HEK293 (cell line): ENCODE data around the gene CEP83.

Experiments
- CTCF ChIA-PET: fragments of 350-600 bp; formaldehyde crosslinking; extraction: SDS; loops from one replicate; lab custom pipeline; 2021; ENCODE audit warnings: antibody characterized with exemption; lab: Yijun Ruan, JAX
- POLR2A ChIA-PET: fragments of 300-600 bp; formaldehyde crosslinking; extraction: SDS; loops from one replicate; lab custom pipeline; 2020; ENCODE audit warnings: antibody characterized with exemption, inconsistent platforms; lab: Yijun Ruan, JAX
- H3K27ac ChIP-seq: fragments of 200-500 bp; sonication (Bioruptor generic); 2 replicates; pipeline ENCODE4 v1.5.1; 2014; ENCODE audit warnings: low read depth, low read length, control low read depth, inconsistent platforms; ENCODE audit errors: extremely low read depth
- H3K36me3 ChIP-seq, 2 experiments: fragments of 200-500 bp in 1 of 2; sonication (Bioruptor generic) in 1 of 2; 1 replicate in 1 of 2; 2 replicates in 1 of 2; pipeline ENCODE4 v1.5.1; 2014 to 2017; ENCODE audit warnings: inconsistent platforms in 2 of 2, low read length in 2 of 2; ENCODE audit not compliant: control insufficient read depth in 2 of 2, insufficient read depth in 1 of 2
- H3K4me1 ChIP-seq: fragments of 200-500 bp; sonication (Bioruptor generic); 2 replicates; pipeline ENCODE4 v1.5.1; 2014; ENCODE audit warnings: mild to moderate bottlenecking, low read length, inconsistent platforms; ENCODE audit not compliant: control insufficient read depth, insufficient read depth
- H3K4me3 ChIP-seq: 2 replicates; pipeline ENCODE4 v1.5.1; 2011; ENCODE audit warnings: low read depth, mild to moderate bottlenecking, control low read depth, low read length, moderate library complexity
- H3K9me3 ChIP-seq: fragments of 200-500 bp; sonication (Bioruptor generic); 2 replicates; pipeline ENCODE4 v1.5.1; 2014; ENCODE audit warnings: low read depth, low read length, inconsistent platforms; ENCODE audit not compliant: control insufficient read depth, insufficient read depth
- GLI4 ChIP-seq: fragments of 450-650 bp; formaldehyde crosslinking; IDR thresholded peaks from 2 replicates; pipeline ENCODE4 v1.5.1; 2016; ENCODE audit warnings: missing biosample characterization, missing genetic modification characterization
- HOXC10 ChIP-seq: sonication (generic); formaldehyde crosslinking; IDR thresholded peaks from 2 replicates; pipeline ENCODE4 v1.8.1; 2023; ENCODE audit warnings: mild to moderate bottlenecking, missing genetic modification reagents
- KLF10 ChIP-seq: fragments of 450-650 bp; IDR thresholded peaks from 2 replicates; pipeline ENCODE4 v1.5.1; 2018; ENCODE audit warnings: missing biosample characterization, mild to moderate bottlenecking, missing genetic modification characterization
- YY1 ChIP-seq: fragments of 450-650 bp; formaldehyde crosslinking; IDR thresholded peaks from 2 replicates; pipeline ENCODE4 v1.5.1; 2018; ENCODE audit warnings: missing biosample characterization, missing genetic modification characterization
- ZFHX2 ChIP-seq: fragments of 450-650 bp; formaldehyde crosslinking; conservative IDR thresholded peaks from 2 replicates; pipeline ENCODE4 v1.5.1; 2016; ENCODE audit warnings: missing biosample characterization, missing genetic modification characterization
- ZFP41 ChIP-seq: fragments of 450-650 bp; formaldehyde crosslinking; IDR thresholded peaks from 2 replicates; pipeline ENCODE4 v1.5.1; 2016; ENCODE audit warnings: missing biosample characterization, missing genetic modification characterization, borderline replicate concordance
- ZNF239 ChIP-seq: fragments of 450-650 bp; formaldehyde crosslinking; IDR thresholded peaks from 2 replicates; pipeline ENCODE4 v1.5.1; 2016; ENCODE audit warnings: missing biosample characterization, missing genetic modification characterization
- ZNF433 ChIP-seq: fragments of 450-650 bp; formaldehyde crosslinking; IDR thresholded peaks from 2 replicates; pipeline ENCODE4 v1.5.1; 2016; ENCODE audit warnings: missing biosample characterization, missing genetic modification characterization, low read depth
- ZNF510 ChIP-seq: fragments of 450-650 bp; formaldehyde crosslinking; IDR thresholded peaks from 2 replicates; pipeline ENCODE4 v1.5.1; 2018; ENCODE audit warnings: mild to moderate bottlenecking, missing genetic modification characterization, missing biosample characterization; ENCODE audit not compliant: insufficient replicate concordance
- ZNF549 ChIP-seq: fragments of 450-650 bp; IDR thresholded peaks from 2 replicates; pipeline ENCODE4 v1.5.1; 2018; ENCODE audit warnings: missing biosample characterization, missing genetic modification characterization, mild to moderate bottlenecking, inconsistent platforms, moderate library complexity
- ZNF610 ChIP-seq: fragments of 450-650 bp; formaldehyde crosslinking; IDR thresholded peaks from 2 replicates; pipeline ENCODE4 v1.5.1; 2016; ENCODE audit warnings: missing biosample characterization, missing genetic modification characterization, borderline replicate concordance
- ZNF660 ChIP-seq: fragments of 450-650 bp; IDR thresholded peaks from 2 replicates; pipeline ENCODE4 v1.5.1; 2018; ENCODE audit warnings: missing biosample characterization, mild to moderate bottlenecking, missing genetic modification characterization
- ZNF776 ChIP-seq: fragments of 450-650 bp; formaldehyde crosslinking; IDR thresholded peaks from 2 replicates; pipeline ENCODE4 v1.5.0; 2017; ENCODE audit warnings: missing biosample characterization, missing genetic modification characterization, borderline replicate concordance
- TF ChIP-seq, protein P1 (sequence below): fragments of 450-650 bp; formaldehyde crosslinking; IDR thresholded peaks from 2 replicates; pipeline ENCODE4 v1.5.1; 2017; ENCODE audit warnings: missing biosample characterization, missing genetic modification characterization
- TF ChIP-seq, protein P2 (sequence below): fragments of 450-650 bp; formaldehyde crosslinking; conservative IDR thresholded peaks from 2 replicates; pipeline ENCODE4 v1.5.1; 2016; ENCODE audit warnings: low read depth, missing biosample characterization, missing genetic modification characterization
- TF ChIP-seq, protein P3 (sequence below): fragments of 450-650 bp; formaldehyde crosslinking; IDR thresholded peaks from 2 replicates; pipeline ENCODE4 v1.5.1; 2016; ENCODE audit warnings: missing biosample characterization, missing genetic modification characterization
- TF ChIP-seq, protein P4 (sequence below): fragments of 450-650 bp; formaldehyde crosslinking; optimal IDR thresholded peaks from 2 replicates; pipeline ENCODE3; 2016; ENCODE audit warnings: missing biosample characterization, mild to moderate bottlenecking, missing genetic modification characterization

Gene CEP83

DNA sequence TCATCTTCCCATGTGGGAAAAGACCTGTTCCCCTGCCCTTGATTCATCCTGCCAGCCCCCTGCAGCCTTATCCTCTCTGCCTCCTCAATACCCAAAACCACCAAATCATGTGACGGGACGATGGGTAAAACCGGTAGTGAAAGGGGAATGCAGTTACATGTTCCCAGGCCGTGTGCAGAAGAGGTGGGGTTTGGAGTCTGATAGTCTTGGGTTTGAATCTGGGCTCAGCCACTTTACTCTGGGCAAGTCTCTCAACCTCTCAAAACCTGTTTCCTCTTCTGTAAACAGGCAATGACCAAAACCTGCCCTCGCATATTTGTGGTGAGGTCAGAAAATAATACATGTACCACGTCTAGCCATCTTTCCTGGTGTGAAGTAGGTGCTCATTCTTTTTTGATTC lies 188.3 kb downstream of the CEP83 start:
- CTCF ChIA-PET: no interaction called here
- no peak overlapping the region for H3K4me3 ChIP-seq
- H3K9me3 ChIP-seq: no peaks in the 10 kb centered on the region
- no peaks in the 10 kb centered on the region for H3K36me3 ChIP-seq
- POLR2A ChIA-PET: no interaction called here
- no peak overlapping the region for H3K27ac ChIP-seq
- no peaks in the 10 kb centered on the region for H3K4me1 ChIP-seq
- TF ChIP-seq YY1 (tag by site-specific recombination) (no peak), ZNF660 (no peak), ZFP41 (tag by site-specific recombination) (no peak), GLI4 (tag by site-specific recombination) (no peak), ZNF433 (no peak), ZNF549 (no peak), ZNF610 (no peak), ZNF776 (no peak), KLF10 (tag by site-specific recombination) (no peak)
- TF ChIP-seq, protein P1, sequence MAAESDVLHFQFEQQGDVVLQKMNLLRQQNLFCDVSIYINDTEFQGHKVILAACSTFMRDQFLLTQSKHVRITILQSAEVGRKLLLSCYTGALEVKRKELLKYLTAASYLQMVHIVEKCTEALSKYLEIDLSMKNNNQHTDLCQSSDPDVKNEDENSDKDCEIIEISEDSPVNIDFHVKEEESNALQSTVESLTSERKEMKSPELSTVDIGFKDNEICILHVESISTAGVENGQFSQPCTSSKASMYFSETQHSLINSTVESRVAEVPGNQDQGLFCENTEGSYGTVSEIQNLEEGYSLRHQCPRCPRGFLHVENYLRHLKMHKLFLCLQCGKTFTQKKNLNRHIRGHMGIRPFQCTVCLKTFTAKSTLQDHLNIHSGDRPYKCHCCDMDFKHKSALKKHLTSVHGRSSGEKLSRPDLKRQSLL (tag by site-specific recombination): no peak
- TF ChIP-seq, protein P2, sequence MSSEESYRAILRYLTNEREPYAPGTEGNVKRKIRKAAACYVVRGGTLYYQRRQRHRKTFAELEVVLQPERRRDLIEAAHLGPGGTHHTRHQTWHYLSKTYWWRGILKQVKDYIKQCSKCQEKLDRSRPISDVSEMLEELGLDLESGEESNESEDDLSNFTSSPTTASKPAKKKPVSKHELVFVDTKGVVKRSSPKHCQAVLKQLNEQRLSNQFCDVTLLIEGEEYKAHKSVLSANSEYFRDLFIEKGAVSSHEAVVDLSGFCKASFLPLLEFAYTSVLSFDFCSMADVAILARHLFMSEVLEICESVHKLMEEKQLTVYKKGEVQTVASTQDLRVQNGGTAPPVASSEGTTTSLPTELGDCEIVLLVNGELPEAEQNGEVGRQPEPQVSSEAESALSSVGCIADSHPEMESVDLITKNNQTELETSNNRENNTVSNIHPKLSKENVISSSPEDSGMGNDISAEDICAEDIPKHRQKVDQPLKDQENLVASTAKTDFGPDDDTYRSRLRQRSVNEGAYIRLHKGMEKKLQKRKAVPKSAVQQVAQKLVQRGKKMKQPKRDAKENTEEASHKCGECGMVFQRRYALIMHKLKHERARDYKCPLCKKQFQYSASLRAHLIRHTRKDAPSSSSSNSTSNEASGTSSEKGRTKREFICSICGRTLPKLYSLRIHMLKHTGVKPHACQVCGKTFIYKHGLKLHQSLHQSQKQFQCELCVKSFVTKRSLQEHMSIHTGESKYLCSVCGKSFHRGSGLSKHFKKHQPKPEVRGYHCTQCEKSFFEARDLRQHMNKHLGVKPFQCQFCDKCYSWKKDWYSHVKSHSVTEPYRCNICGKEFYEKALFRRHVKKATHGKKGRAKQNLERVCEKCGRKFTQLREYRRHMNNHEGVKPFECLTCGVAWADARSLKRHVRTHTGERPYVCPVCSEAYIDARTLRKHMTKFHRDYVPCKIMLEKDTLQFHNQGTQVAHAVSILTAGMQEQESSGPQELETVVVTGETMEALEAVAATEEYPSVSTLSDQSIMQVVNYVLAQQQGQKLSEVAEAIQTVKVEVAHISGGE (tag by site-specific recombination): no peak
- TF ChIP-seq, protein P3, sequence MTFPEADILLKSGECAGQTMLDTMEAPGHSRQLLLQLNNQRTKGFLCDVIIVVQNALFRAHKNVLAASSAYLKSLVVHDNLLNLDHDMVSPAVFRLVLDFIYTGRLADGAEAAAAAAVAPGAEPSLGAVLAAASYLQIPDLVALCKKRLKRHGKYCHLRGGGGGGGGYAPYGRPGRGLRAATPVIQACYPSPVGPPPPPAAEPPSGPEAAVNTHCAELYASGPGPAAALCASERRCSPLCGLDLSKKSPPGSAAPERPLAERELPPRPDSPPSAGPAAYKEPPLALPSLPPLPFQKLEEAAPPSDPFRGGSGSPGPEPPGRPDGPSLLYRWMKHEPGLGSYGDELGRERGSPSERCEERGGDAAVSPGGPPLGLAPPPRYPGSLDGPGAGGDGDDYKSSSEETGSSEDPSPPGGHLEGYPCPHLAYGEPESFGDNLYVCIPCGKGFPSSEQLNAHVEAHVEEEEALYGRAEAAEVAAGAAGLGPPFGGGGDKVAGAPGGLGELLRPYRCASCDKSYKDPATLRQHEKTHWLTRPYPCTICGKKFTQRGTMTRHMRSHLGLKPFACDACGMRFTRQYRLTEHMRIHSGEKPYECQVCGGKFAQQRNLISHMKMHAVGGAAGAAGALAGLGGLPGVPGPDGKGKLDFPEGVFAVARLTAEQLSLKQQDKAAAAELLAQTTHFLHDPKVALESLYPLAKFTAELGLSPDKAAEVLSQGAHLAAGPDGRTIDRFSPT (tag by site-specific recombination): no peak

- no peaks in the 10 kb centered on the region for H3K9me3 ChIP-seq
- H3K4me1 ChIP-seq: no peaks in the 10 kb centered on the region
- ChIA-PET POLR2A (no interaction called here), CTCF (no interaction called here)
- no peak overlapping the region for H3K27ac ChIP-seq
- H3K36me3 ChIP-seq: no peaks in the 10 kb centered on the region
- TF ChIP-seq, protein P4, sequence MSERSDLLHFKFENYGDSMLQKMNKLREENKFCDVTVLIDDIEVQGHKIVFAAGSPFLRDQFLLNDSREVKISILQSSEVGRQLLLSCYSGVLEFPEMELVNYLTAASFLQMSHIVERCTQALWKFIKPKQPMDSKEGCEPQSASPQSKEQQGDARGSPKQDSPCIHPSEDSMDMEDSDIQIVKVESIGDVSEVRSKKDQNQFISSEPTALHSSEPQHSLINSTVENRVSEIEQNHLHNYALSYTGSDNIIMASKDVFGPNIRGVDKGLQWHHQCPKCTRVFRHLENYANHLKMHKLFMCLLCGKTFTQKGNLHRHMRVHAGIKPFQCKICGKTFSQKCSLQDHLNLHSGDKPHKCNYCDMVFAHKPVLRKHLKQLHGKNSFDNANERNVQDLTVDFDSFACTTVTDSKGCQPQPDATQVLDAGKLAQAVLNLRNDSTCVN (tag by site-specific recombination): no peak
- no peak for TF ChIP-seq ZFHX2 (tag by site-specific recombination)
- TF ChIP-seq ZNF510 (tag by site-specific recombination): no peak
- no peak for TF ChIP-seq HOXC10
- TF ChIP-seq ZNF239 (tag by site-specific recombination): no peak
- no peak overlapping the region for H3K4me3 ChIP-seq
These were observed 190.2 kb downstream of the CEP83 start for GRCh38 chr12:94269316-94269999.
